Sigmoid colon (tissue), 7 donors: ENCODE measurements around the gene TMX1. TPM values are rescaled to one million over a fixed set of nuclear protein-coding genes. Genes with fewer than 3 reads are reported as not detected.
A peak's percentile ranks its signal among the peaks of the same experiment; 100 is the strongest.
"Not testable (repeated sequence)": the region's sequence is repeated elsewhere in the genome, so short reads cannot be mapped to it uniquely, and the experiment has no call there.

ENCODE experiments used
- DNase-seq: peaks from one replicate; pipeline ENCODE4 v3.0.0-alpha.2; 2019
- H3K27ac ChIP-seq, 4 donors: fragments of 200-600 bp; sonication (generic); one replicate each; pipeline ENCODE4 v1.5.1; 2016 to 2019; ENCODE audit warnings: mild to moderate bottlenecking in 1 of 4
- H3K27me3 ChIP-seq, 3 donors: fragments of 200-600 bp; sonication (generic); one replicate each; pipeline ENCODE4 v1.5.1; 2019; ENCODE audit warnings: mild to moderate bottlenecking in 1 of 3
- H3K36me3 ChIP-seq, 4 donors: fragments of 200-600 bp; sonication (generic); one replicate each; pipeline ENCODE4 v1.5.1; 2016 to 2019
- H3K4me1 ChIP-seq, 4 donors: fragments of 200-600 bp; sonication (generic); one replicate each; pipeline ENCODE4 v1.5.1; 2017 to 2019
- H3K4me3 ChIP-seq, 4 donors: fragments of 200-600 bp; sonication (generic); one replicate each; pipeline ENCODE4 v1.5.1; 2017 to 2019; ENCODE audit warnings: mild to moderate bottlenecking in 2 of 4, moderate library complexity in 1 of 4
- H3K9me3 ChIP-seq, 4 donors: fragments of 200-600 bp in 3 of 4; sonication (generic) in 3 of 4; one replicate each; pipeline versions ENCODE4 v1.5.1 to v1.6.1; 2013 to 2019
- CTCF ChIP-seq, 4 experiments: fragments of 450-650 bp in 3 of 4; fragments of 200-600 bp in 1 of 4; IDR thresholded peaks; one replicate each; pipeline ENCODE4 v1.5.1; 2016 to 2019; ENCODE audit warnings: antibody characterized with exemption in 4 of 4, mild to moderate bottlenecking in 3 of 4, moderate library complexity in 2 of 4
- EP300 ChIP-seq, 4 donors: sonication (generic); formaldehyde crosslinking; IDR thresholded peaks; one replicate each; pipeline ENCODE4 v1.6.1; 2017; ENCODE audit warnings: antibody characterized with exemption in 4 of 4
- POLR2A ChIP-seq, 2 donors: fragments of 450-650 bp; IDR thresholded peaks; one replicate each; pipeline ENCODE4 v1.6.1; 2016; ENCODE audit warnings: antibody characterized with exemption in 2 of 2, mild to moderate bottlenecking in 2 of 2, moderate library complexity in 2 of 2
- POLR2AphosphoS5 ChIP-seq, 4 donors: sonication (generic); formaldehyde crosslinking; IDR thresholded peaks; one replicate each; pipeline ENCODE4 v1.6.1; 2017; ENCODE audit warnings: antibody characterized with exemption in 4 of 4
- WGBS, 2 donors: extraction: QIAGEN DNeasy Blood & Tissue Kit; methylation state at CpG; one replicate each; pipeline ENCODE4 v1.1.7; 2013; 5-methylcytosine and 5-hydroxymethylcytosine counted together
- intact Hi-C: fragments of 100-400 bp; cut with DNase I; formaldehyde crosslinking; loops from one replicate; pipeline ENCODE4 v1.15.1; 2023
- polyA plus RNA-seq, 3 donors: library from polyadenylated mRNA; stranded (reverse); fragments of 200-250 nt; gene quantifications; one replicate each; pipeline ENCODE4 v1.2.3, GENCODE V29; 2013
- total RNA-seq, 4 donors: library from RNA; depleted of rRNA; stranded (reverse); fragments of >200 nt; gene quantifications; one replicate each; pipeline ENCODE4 v1.1.0, GENCODE V29; 2016
- donor health status: healthy with polysubstance abuse.
- donor health status: Bipolar disorder and iron deficiency.
- donor health status: healthy.

The TMX1 gene
- total and polyA plus RNA-seq, 7 donors = 5.4 to 38.3 (median 21.2) TPM

- H3K4me3 ChIP-seq = no peak overlapping the region
- no peaks in the 10 kb centered on the region for H3K4me1 ChIP-seq
- H3K36me3 ChIP-seq = no peaks in the 10 kb centered on the region
- no peaks in the 10 kb centered on the region for H3K27me3 ChIP-seq
- no peak for DNase-seq
- intact Hi-C loops = no loop called here
- TF ChIP-seq CTCF (IDR thresholded peaks at IDR 0.05) (no peak), POLR2A (IDR thresholded peaks at IDR 0.05) (no peak), POLR2AphosphoS5 (IDR thresholded peaks at IDR 0.05) (no peak), EP300 (IDR thresholded peaks at IDR 0.05) (no peak)
- WGBS, 2 donors = 55 to 65% methylated on average over 1 of the region's 1 CpG
- H3K27ac ChIP-seq = no peak overlapping the region
- no peaks in the 10 kb centered on the region for H3K9me3 ChIP-seq
Measured at GRCh38 chr14:51210594-51210993, 29.5 kb upstream of the TMX1 start.

GRCh38 chr14:51211149-51211548 lies 28.9 kb upstream of the TMX1 start:
- H3K4me3 ChIP-seq = no peak overlapping the region
- H3K4me1 ChIP-seq = no peaks in the 10 kb centered on the region
- no peaks in the 10 kb centered on the region for H3K9me3 ChIP-seq
- intact Hi-C loops = no loop called here
- DNase-seq = no peak
- no peaks in the 10 kb centered on the region for H3K27me3 ChIP-seq
- no peaks in the 10 kb centered on the region for H3K36me3 ChIP-seq
- no peak overlapping the region for H3K27ac ChIP-seq
- TF ChIP-seq CTCF (IDR thresholded peaks at IDR 0.05) (no peak), POLR2A (IDR thresholded peaks at IDR 0.05) (no peak)

- Histone ChIP-seq H3K9me3 (no peaks in the 10 kb centered on the region), H3K27ac (no peak overlapping the region), H3K4me3 (no peak overlapping the region), H3K36me3 (no peaks in the 10 kb centered on the region), H3K27me3 (no peaks in the 10 kb centered on the region), H3K4me1 (no peaks in the 10 kb centered on the region)
- intact Hi-C loops = no loop called here
- WGBS, 2 donors = 67 to 85% methylated on average over 1 of the region's 1 CpG
- TF ChIP-seq EP300 (IDR thresholded peaks at IDR 0.05) = no peak
- TF ChIP-seq POLR2A (IDR thresholded peaks at IDR 0.05) = no peak
- no peak for TF ChIP-seq CTCF (IDR thresholded peaks at IDR 0.05)
- no peak for TF ChIP-seq POLR2AphosphoS5 (IDR thresholded peaks at IDR 0.05)
- DNase-seq = no peak
Measured at GRCh38 chr14:51216602-51217001, 23.4 kb upstream of the TMX1 start.

- DNase-seq = no peak
- no peaks in the 10 kb centered on the region for H3K4me1 ChIP-seq
- TF ChIP-seq CTCF (IDR thresholded peaks at IDR 0.05) (peak; percentile 34 to 67 (median 62)), EP300 (IDR thresholded peaks at IDR 0.05) (no peak)
- H3K9me3 ChIP-seq = no peaks in the 10 kb centered on the region
- WGBS, 2 donors = 61 to 70% methylated on average over 7 of the region's 7 CpGs
- intact Hi-C loops = loop anchor here (1.0 to 5.0 kb wide), 2 partner anchors 122 to 264 kb away; partner anchors contain the start of gene TRIM9
- H3K27me3 ChIP-seq = no peaks in the 10 kb centered on the region
- no peak overlapping the region for H3K27ac ChIP-seq
- H3K36me3 ChIP-seq = no peaks in the 10 kb centered on the region
- H3K4me3 ChIP-seq = no peak overlapping the region
Measured at GRCh38 chr14:51219473-51220448, 20.3 kb upstream of the TMX1 start.

GRCh38 chr14:51223463-51223862 lies 16.6 kb upstream of the TMX1 start:
- H3K27me3 ChIP-seq, H3K4me1 ChIP-seq, H3K36me3 ChIP-seq, H3K27ac ChIP-seq, H3K9me3 ChIP-seq, H3K4me3 ChIP-seq, DNase-seq: not testable (repeated sequence)
- intact Hi-C loops = loop anchor here (5.0 kb wide), 1 partner anchor 126 kb away; the partner anchor contains the start of gene TRIM9
- WGBS, 2 donors = 93 to 97% methylated on average over 1 of the region's 1 CpG
